Fibroblast of gingiva (primary cell): ENCODE measurements around the gene MT1G.
"Not testable (repeated sequence)": the region's sequence is repeated elsewhere in the genome, so short reads cannot be mapped to it uniquely, and the experiment has no call there.

Experiments
- DNase-seq: peaks from one replicate; pipeline ENCODE4 v3.0.0-alpha.2; 2011; ENCODE audit warnings: low read depth

Gene MT1G

DNA sequence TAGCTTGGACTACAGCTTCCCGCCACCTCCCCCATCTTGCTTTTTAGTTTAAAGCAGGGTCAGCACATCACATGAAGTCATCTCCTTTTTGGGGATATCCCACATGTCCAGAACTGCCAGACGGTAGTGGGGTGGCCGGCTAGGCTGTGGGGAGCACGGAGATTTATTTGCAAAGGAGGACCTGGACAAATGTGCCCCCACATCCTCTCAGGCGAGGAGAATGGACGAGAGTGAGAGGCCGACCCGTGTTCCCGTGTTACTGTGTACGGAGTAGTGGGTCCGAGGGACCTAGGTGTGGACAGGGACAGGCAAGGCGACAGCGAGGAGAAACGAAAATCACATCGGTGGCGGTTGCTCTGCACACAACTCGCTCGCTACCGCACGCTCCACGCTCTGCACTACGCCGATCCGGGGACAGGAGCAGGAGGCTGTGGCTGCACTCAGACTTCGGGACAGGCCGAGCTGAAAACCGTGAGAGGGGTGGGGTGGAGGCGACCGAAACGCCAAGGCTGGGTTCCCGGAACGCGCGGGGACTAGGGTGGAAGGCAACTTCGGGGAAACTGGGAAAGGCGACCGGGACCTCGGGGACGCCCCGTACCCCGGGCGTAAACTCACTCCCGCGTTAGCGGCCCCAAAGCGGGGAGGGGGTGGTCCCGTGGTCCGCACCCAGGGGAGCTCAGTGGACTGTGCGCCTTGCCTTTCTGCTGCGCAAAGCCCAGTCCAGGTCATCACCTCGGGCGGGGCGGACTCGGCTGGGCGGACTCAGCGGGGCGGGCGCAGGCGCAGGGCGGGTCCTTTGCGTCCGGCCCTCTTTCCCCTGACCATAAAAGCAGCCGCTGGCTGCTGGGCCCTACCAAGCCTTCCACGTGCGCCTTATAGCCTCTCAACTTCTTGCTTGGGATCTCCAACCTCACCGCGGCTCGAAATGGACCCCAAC is 29.8 kb downstream of the MT1G start, which contains the start of gene MT1A:
Gene MT1A (plus strand): TSS at position 853 of the 937 bp plus-strand sequence. CDS start 73 bp downstream, at position 926.
- DNase-seq, result peak; percentile 62

DNA sequence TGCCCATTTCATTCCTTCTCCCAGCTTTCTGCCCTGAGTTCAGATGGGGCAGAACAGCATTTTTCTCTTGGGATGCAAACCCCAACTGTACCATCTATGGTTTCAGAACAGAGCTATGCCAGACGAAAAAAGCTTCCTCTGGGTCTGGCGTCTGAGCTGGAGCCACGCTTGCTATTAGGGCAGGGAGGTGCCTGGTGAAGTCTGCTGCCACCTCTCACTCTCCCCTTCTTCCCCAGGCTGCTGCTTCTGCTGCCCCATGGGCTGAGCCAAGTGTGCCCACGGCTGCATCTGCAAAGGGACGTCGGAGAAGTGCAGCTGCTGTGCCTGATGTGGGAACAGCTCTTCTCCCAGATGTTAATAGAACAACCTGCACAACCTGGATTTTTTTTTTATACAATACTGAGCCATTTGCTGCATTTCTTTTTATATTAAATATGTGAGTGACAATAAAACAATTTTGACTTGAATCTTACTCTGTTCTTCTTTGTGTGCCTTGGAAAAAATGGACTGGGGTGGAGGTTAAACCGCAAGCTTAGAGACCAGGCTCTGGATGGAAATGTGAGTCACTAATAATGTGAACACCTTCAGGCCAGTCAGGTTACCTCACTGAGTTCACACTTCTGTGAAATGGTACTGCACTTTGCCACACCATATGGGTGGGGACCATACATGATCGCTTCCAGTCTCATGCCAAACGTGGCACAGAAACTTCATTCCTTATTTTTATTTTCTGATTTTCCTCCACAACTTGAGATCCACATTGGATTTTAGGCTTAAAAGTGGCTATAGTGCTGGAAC is 31.1 kb downstream of the MT1G start:
- DNase-seq, result no peak

- DNase-seq, result no peak
Measured at GRCh38 chr16:56635441-56635967, 32.4 kb downstream of the MT1G start.

GRCh38 chr16:56634715-56635440 is 33.0 kb downstream of the MT1G start:
- no peak for DNase-seq

DNA sequence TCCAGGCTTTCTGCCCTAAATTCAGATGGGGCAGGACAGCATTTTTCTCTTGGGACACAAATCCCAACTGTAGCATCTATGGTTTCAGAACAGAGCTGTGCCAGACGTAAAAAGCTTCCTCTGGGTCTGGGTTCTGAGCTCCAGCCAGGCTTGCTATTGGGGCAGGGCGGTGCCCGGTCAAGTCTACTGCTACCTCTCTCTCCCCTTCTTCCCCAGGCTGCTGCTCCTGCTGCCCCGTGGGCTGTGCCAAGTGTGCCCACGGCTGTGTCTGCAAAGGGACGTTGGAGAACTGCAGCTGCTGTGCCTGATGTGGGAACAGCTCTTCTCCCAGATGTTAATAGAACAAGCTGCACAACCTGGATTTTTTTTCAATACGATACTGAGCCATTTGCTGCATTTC is 34.3 kb downstream of the MT1G start:
- DNase-seq, result no peak

GRCh38 chr16:56632848-56633365 is 35.0 kb downstream of the MT1G start:
- DNase-seq, result no peak

- peak; percentile 56 for DNase-seq
Measured at GRCh38 chr16:56632156-56632847, 35.6 kb downstream of the MT1G start, which contains the start of gene MT1M. Gene MT1M (plus strand): TSS chr16:56632659. CDS start chr16:56632732, 73 bp downstream.

DNA sequence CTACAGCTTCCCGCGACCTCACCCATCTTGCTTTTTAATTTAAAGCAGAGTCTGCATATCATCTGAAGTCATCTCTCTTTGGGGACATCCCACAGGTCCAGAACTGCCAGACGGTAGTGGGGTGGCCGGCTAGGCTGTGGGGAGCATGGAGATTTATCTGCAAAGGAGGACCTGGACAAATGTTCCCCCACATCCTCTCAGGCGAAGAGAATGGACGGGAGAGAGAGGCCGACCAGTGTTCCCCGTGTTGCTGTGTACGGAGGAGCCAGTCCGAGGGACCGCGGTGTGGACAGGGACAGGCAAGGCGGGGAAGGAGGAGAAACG is 36.1 kb downstream of the MT1G start:
- DNase-seq, result no peak

DNA sequence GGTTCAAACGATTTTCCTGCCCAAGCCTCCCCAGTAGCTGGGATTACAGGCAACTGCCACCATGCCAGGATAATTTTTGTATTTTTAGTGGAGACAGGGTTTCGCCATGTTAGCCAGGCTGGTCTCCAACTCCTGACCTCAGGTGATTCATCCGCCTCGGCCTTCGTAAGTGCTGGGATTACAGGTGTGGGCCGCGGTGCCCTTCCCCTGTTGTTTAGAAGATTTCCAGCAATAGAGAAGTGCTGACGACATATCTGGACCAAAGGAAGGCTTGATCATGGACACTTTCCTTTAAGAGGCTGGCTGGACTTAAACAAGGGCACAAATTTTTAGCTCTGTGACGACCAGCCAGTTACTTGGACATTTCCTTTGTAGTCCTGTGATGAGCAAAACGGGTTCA is 36.7 kb downstream of the MT1G start:
- DNase-seq, result no peak

- DNase-seq, result no peak
Measured at GRCh38 chr16:56630134-56630533, 37.7 kb downstream of the MT1G start.

DNA sequence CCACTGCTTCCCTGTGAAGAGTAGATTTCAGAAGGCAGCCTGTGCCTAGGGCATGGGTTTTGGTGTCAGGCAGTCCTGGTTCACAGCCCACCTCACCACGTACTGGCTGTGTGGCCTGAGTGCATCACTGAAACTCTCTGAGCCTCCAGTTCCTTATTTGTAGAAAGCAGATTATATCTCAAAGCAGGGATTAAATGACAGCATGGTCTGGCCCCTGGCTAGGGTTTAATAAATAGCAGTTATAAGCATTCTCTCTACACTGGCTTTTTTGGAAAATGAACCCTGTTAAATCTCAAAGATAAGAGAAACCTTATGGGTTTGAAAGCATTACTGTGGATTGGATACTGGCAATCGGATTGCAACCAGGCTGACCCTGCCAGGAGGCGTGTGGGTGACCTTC is 38.3 kb downstream of the MT1G start:
- DNase-seq, result no peak

DNA sequence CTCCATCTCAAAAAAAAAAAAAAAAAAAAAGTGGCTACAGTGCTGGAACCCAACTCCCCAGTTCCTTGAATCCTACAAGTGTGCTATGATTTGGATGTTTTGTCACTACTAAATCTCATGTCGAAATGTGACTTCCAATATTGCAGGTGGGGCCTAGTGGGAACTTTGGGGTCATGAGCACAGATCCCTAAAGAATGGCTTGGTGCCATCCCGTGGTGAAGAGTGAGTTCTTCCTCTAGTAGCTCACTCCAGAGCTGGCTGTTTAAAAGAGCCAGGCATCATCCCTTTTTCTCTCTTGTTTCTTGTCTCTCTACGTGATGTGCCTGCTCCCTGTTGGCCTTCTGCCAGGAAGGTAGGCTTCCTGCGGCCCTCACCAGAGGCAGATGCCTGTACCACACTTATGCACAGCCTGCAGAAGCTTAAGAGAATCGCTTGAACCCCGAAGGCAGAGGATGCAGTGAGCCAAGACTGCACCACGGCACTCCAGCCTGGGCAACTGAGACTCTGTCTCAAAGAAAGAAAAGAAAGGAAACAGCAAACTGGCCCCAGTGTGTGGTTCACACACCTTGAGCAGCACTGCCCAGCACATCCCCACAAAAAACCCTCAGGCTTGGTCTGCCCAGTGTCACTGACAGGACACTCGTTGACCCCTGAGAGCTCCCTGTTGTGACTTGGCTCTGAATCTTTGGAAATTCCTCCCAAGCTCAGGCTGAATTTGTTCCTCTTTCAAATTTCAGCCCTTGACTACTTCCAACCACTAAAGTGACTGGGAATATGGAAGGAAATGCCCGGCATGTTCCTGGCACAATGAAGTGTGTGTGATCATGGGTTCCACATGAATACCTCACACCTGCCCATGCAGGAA is 39.1 kb downstream of the MT1G start:
- DNase-seq, result no peak

GRCh38 chr16:56626685-56627084 is 41.2 kb downstream of the MT1G start:
- no peak for DNase-seq

DNA sequence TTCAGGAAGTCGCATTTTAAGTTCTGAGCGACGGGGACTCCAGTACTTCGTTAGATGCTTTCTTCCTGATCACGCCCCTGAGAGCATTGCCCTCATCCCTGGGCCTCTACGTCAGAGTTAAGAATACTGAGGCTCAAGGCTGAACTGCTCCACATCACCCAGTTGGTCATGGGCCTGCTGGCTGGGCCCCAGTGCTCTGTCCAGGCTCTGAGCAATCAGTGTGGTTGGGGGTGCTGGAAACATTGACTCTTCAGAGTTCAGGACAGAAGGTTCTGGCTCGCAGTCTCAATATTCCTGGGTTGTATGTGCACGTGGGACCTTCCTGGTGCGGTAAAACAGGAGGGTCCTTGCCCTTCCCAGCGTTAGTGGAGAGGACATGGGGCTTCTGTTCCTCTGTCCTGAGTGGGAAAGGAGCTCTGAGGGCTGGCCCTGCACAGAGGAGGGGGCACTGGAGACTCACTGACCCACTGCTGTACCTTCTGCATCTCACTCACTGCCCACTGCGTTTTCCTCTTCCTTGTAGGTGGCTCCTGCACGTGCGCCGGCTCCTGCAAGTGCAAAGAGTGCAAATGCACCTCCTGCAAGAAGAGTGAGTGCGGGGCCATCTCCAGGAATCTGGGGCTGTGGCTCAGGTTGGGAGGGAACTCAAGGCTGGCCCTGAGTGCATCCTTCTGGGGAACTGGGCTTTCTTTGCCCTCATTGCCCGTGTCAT is 41.8 kb downstream of the MT1G start:
- DNase-seq, result peak; percentile 90

DNA sequence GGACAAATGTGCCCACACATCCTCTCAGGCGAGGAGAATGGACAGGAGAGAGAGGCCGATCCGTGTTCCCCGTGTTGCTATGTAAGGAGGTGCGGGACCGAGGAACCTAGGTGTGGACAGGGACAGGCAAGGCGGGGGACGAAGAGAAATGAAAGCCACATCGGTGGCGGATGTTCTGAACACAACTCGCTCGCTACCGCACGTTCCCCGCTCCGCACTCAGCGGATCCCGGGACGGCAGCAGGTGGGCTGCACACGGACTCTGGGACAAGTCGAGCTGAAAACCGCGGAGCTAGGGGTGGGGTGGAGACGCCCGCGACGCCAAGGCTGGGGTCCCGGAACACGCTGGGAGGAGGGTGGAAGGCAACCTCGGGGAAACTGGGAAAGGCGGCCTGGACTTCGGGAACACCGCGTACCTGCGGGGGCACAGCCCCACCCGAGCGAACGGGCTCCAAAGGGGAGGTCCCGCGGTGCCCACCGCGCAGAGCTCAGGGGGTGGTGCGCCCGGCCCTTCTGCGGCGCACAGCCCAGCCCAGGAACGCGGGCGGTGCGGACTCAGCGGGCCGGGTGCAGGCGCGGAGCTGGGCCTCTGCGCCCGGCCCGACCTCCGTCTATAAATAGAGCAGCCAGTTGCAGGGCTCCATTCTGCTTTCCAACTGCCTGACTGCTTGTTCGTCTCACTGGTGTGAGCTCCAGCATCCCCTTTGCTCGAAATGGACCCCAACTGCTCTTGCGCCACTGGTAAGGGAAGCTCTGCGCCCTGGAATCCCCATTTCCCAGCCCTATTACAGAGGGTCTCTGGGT is 42.5 kb downstream of the MT1G start, which contains the start of gene MT1E:
Gene MT1E (plus strand): TSS at position 642 of the 803 bp plus-strand sequence. CDS start 71 bp downstream, at position 713.
- DNase-seq, result peak; percentile 87

DNA sequence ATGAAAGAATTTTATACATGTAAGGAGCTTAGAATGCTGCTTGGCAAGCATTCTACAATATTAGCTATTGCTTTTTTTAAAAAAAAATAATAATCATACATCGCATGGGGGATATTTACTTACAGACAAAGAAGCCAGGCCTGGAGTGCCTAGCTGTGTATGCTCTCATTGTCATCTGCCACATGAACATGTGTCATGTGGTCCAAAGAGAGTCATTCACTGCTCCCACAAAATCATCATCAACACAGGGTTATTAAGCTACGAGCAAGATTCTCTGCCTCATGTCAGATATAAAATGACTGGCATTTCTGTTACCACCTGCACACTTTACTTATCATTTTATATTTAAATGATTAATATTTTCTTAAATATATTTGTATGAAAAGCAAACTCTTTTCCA is 44.2 kb downstream of the MT1G start:
- no peak for DNase-seq

- not testable (repeated sequence) for DNase-seq
Measured at GRCh38 chr16:56623184-56623583, 44.7 kb downstream of the MT1G start.

- DNase-seq, result not testable (repeated sequence)
Measured at GRCh38 chr16:56621665-56622445, 46.0 kb downstream of the MT1G start.
